NCI-H2081 (cell line): ENCODE results near the gene PLEKHA7.

Experiments used
- DNase-seq, 2 experiments: peaks; one replicate each; lab custom pipeline; 2025; lab: John Stamatoyannopoulos, UW

The PLEKHA7 gene

GRCh38 chr11:16806791-16807190, 207.4 kb downstream of the PLEKHA7 start:
- no peak for DNase-seq

- DNase-seq: no peak
Observed at GRCh38 chr11:16805938-16806337, 208.3 kb downstream of the PLEKHA7 start.

DNA sequence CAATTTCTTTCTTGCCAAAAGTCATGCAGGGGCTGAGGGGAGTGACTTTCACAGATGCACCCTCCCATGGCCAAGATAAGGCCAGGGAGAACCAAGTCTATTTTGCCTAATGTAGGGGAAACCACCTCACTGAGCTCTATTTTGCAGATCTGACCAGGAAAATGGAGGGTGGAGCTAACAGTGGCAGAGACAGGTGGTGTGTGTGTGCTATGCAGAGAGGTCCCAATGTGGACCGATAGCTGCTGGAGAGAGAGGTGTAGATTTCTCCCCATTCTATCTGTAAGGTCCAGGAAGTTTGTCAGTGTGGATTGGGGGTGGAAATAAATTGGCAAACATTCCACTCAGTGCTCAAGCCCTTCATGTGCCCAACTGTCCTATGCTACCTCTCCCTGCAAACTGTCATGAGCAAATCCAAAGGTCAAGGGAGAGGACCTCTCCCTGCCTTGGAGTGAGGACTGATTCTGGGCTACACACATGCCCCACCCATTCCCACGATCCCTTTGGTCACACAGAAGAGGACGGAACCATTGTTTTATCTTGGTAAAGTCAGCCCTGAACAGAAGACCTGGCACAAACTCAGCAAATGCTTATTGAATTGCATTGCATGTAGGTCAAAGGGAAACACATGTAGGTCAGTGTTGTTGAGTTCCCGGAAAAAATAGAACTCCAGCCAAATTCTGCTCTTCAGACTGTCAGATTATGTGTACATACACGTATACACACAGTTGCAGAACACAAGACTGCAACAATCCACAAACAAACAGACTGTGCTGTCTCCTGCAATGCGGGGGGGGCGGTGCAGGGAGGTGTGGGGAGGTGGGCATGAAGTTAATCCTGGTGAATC, 209.9 kb downstream of the PLEKHA7 start:
- no peak for DNase-seq

DNA sequence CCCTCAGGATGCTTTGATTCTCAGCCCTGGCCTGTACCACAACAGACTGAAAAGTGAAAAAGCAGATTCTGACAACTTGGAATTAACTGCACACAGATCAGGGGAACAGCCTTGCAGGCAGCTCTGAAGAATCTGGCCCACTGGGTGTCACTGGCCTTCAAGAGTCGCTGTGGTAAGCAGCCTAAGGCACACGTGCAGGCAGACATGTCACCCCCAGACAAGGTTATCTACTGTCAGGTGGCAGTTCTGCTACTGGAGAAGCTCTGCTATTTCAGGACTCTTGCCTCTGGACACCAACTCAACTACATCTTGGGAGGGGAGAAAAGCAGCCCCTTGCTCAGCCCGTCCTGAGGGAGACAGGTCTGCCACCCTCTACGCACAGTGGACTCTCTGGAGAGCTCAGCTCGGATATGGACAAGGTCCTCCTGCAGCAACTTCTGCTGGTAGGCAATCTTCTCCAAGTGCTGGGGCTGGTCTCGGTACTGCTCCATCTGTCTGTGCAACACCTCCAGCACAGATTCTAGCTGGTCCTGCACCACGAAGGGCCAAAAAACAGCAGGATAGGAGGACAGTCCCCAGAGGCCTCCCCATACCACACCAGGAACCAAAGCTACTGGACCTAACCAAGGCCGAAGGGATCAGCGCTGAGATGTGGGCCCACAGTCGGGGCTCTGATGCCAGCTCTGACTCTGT, 212.8 kb downstream of the PLEKHA7 start:
- DNase-seq: no peak

DNA sequence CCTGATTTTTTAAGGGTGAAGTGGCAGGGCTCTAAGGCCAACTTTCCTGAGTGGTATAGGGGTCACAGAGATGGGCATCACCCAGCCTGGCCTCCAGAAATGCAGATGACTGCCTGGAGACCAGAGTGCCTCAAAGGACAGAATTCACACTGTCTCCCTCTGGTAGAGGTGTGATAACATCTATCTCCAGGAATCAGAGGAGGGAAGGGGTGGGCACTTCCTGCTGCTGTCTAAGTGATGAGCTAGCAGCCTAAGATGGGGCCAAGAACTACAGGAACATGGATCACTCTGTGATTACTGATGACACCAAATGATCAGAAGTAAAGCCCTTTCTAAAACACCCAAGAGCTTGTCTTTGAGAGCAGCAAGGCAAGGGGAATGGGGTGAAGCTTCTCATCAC, 213.8 kb downstream of the PLEKHA7 start:
- no peak for DNase-seq

- no peak for DNase-seq
Observed at GRCh38 chr11:16799890-16800289, 214.3 kb downstream of the PLEKHA7 start.

DNA sequence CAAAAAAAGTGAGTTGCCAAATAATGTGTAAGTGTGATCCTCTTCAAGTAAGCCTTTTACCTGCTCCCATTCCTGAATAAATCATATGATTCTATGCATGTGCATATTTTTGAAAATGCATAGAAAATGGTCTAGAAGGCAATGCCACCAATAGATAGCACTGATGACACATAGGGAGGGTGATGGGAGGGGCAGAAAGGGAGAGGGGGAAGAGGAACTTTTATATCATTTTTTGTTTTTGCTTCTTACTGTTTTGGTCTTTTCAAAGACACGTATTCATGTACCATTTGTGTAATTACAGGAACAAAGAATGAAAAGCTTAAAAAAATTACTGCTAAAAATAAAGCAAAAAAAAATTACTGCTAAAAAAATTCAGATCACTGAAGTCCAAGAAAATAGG, 215.0 kb downstream of the PLEKHA7 start:
- DNase-seq: no peak

- no peak for DNase-seq
Observed at GRCh38 chr11:16797776-16798175, 216.4 kb downstream of the PLEKHA7 start.

DNA sequence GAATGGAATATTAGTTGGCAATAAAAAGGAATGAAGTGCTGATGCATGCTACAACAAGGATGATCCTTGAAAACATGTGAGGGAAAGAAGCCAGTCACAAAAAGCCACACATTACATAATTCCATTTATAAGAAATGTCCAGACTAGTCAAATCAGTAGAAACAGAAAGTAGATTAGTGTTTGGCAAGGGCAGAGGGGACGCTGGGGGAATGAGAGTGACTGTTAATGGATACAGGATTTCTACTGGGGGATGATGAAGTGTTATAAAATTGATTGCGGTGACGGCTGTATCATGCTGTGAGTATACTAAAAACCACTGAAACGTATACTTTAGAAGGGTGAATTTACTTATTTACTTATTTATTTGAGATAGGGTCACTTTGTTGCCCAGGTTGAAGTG, 217.9 kb downstream of the PLEKHA7 start:
- no peak for DNase-seq

DNA sequence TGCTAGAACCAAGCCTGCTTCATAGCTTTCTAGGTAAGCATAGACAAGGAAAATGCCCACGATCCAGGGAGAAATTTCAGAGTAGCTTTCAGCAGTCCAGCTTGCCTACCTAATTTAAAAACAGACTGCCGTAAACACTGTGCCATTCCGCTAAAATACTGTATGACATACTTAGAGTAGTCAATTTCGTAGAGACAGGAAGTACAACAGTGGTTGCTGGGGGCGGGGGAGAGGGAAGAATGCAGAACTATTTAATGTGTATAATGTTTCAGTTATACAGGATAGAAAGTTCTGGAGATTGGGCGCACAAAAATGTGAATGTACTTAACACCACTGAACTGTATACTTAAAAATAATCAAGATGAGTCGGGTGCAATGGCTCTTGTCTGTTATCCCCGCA, 219.1 kb downstream of the PLEKHA7 start:
- no peak for DNase-seq

DNA sequence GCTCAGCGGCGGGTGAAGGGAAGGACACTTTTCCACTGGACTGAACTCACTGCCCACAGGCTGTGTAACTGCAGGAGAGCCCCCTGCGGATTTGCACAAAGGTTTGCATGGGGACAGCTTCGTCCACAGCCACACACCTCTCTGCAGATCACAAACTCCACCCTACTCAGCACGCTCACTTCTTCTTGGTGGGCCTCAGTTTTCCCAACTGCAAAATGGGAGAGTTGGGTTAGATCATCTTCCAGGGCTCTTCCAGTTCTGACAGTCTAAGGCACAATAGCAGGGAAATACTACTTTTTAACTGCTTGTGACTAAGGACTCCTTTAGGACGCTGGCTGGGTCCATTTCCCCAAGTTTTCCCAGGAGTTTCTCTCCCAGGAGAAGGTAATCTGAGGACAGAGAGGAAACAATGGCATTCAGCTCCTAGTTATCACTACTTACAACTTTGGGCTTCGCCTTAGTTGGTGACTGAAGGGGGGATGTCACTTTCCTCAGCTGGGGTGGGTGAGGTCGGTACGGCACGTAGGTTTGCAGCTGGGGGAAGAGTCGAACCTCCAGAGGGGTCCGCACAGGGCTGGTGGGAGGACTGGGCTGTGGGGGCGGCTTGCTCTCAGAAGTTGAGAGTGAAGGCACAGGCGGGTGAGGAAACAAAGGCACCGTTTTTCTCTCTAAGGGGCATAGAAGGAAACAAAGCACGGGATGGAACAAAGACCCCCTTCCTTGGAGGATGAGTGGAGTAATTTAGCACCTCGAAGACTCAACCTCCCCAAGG, 220.0 kb downstream of the PLEKHA7 start:
- no peak for DNase-seq

- DNase-seq: no peak
Observed at GRCh38 chr11:16793511-16793910, 220.7 kb downstream of the PLEKHA7 start.

DNA sequence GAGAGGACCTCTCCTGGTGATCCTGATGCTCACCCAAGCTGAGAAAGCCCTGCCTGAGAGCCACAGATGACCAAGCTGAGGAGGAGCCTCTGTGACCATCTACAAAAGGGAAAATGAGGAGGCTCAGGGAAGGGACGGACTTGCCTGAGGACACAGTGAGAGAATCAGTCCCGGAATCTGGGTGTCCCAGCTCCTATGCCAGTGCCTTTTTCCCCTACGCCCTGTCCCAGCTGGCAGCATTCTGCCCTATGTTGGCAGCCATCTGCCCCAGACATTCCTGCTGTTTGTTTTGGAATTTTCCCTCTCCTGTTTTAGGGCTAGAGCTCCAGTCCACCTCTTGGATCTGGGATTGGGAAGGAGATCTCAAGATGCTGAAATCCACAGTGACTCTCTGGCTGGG, 221.2 kb downstream of the PLEKHA7 start:
- no peak for DNase-seq

DNA sequence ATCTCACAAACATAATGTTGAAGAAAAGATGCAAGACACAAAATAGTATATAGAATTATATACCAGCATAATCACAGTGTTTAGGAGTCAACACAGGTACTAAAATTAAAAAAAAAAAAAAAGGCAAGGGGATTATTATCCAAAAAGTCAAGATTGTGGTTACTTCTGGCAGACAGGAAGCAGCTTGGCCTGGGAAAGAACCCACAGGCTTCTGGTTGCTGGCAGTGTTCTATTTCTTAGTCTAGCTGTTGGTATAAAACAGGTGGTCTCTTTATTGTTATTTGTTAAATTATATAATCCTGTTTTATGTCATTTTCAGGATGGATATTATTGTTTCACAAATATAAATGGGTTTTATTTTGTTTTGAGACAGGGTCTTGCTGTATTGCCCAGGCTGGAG, 221.8 kb downstream of the PLEKHA7 start:
- no peak for DNase-seq

- no peak for DNase-seq
Observed at GRCh38 chr11:16791191-16791961, 222.8 kb downstream of the PLEKHA7 start.

DNA sequence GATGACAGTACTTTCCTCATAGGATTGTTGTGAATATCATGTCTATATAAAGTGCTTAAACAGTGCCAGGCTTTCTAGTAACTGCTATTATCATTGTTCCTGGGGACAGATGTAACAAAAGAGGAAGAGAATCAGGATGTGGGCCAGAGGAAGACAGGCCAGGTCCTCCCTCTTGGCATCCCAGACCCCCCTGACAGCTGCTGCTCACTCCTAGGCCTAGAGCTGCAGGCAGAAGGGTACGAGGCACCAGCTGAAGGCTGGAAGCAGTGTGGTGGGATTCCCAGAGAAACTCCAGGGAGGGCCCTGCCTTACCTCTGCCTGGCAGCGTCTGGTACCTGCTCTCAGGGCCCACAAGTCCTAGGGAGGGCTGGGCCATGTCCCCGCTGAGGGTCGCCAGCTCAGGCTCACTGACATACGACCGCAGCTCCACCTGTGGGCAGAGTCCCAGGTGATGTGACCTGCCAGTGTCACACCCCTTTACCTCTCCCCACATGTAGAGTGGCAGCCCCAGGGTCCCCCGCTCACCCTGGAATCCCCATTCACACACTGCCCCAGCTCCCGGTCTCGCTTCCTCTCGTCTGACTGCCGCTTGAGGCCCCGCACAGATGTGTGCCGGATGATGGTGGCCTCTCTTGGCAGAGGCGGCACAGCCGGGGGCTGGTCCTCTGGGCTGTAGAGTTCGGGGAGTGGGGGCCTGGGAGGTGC, 223.6 kb downstream of the PLEKHA7 start:
- no peak for DNase-seq

DNA sequence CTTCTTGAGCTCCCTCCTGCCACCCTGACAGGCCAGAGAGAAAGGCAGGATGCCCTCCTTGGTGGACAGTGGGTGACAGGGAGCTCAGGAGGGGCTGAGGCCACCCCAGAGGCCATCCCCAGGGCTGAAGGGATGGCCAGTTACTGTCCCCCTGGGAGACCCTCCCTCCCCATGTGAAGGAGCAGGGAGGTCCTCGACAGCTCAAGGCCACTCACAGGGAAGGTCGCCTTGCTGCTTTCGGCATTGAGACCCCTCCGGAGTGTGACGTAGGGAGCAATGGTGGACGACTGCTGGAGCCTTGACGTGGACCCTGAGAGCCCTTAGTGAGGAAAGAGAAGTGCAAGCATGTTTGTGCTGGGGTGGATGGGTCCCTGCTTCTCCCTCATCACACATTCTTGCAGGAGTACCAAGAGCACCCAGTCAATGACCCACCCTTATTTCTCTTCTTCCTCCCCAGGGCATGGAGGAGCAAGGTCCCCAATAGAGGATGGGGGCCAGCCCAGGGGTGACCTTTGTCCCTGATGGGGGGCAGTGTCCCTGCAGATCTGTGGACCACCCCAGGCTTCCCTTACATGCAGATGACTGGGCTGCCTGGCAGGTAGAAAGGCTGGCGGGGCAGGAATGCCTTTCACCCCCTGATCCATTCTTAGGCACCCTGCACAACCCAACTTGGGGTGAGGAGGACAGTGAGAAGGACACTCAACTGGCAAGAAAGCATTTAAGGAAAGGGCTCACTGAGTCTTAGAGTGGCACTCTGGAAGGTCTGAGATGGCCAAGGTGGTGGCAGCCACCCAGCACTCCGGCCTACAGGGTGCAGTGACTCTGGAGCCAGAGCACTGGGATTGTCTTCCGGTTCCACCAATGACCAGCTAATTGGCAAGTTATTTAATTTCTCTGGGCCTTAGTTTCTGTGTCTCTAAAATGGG, 224.4 kb downstream of the PLEKHA7 start:
- DNase-seq: no peak

- no peak for DNase-seq
Observed at GRCh38 chr11:16789063-16789420, 225.2 kb downstream of the PLEKHA7 start.

DNA sequence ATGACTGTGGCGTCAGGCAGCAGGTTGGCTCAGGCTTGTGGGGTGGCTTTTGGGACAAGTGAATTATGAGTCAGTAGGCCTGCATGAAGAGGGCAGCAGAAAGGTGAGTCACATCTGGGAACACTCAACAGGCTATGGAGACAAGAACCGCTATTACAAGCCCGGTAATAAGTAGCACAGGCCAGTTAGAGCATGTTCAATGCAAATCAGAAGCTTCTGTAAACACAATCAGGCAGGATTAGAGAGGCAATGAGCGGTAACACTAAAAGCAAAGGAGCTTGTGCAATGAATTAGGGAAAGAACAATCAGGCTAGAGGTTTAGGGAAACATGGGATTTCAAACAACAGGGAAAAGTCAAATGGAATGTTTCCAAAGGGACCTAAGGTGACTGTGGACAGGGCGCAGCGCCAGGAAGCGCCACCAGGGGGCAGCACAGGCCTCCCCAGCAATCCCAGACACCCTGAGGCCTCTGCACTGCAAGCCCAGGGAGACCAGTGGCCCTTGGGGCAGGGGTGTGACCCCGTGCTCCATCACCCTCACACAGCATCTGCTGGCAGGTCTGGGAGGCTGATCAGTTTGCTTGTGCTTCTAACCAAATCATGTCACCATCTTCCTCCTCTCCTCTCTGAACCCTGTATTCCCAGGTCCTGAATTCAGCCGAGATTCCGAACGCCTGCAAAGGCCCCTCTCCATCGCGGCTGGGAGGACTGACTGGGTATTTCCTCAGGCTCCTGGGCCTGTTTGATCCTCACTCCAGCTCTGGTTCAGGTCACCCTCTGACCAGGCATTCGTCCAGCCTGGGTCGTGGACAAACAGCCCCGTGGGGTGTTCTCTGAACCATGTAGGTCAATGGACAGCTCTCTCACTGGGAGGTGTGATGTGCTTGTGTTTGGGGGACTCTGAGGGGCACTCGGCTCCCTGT, 225.8 kb downstream of the PLEKHA7 start:
- peak; percentile 42 to 48 for DNase-seq
